Measurements from ENCODE around the gene TTLL5. TPM values are rescaled to one million over a fixed set of nuclear protein-coding genes. Genes with fewer than 3 reads are reported as not detected.

The TTLL5 gene
- total RNA-seq, 4 donors from 2014 or later, result 15.7 to 46.2 (median 24.1) TPM

GRCh38 chr14:75910048-75910447, 249.0 kb downstream of the TTLL5 start:
- TF ChIP-seq CTCF (IDR thresholded peaks at IDR 0.05; ENCODE audit: low read depth), result no peak

GRCh38 chr14:75911883-75912282, 250.8 kb downstream of the TTLL5 start:
- TF ChIP-seq CTCF (IDR thresholded peaks at IDR 0.05; ENCODE audit: low read depth), result no peak

DNA sequence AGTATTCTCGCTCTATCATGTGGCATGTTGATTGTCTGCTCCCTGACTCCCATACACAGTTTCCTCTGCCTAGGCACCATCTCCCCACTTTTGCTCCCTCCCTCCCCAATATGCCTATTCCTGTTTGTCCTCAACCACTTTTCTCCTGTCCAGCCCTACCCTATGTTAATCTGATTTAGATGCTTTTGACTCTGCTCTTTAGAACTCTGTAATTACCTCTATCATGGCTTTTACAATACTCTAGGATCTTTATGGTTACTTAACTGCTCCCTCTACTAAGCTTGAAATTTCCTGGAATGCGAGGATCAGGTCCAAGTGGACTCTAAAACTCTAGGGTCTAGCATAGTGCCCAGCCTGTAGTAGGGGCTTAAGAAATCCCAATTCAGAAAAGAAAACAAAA, 252.1 kb downstream of the TTLL5 start:
- TF ChIP-seq CTCF (IDR thresholded peaks at IDR 0.05; ENCODE audit: low read depth), result no peak

DNA sequence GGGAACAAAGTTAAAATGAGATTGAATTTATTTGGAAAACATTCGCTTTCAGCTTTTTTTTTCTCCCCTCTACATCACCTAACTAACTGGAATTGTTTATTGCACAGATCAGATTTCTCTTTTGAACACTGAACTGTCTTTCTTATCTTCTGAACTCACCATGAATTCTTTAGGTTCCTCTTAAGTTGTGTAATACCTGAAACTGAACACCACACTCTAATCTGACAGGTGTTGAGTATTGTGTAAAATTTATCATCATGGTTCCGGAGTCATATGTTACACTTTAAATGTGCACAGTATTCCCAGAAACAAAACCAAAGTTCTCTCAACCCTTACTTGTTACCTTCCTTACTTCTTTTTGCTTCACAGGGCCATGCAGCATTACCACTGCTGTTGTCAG, 254.0 kb downstream of the TTLL5 start:
- TF ChIP-seq CTCF (IDR thresholded peaks at IDR 0.05; ENCODE audit: low read depth), result no peak

- TF ChIP-seq CTCF (IDR thresholded peaks at IDR 0.05; ENCODE audit: low read depth), result no peak
Measured at GRCh38 chr14:75917322-75917945, 256.4 kb downstream of the TTLL5 start.

DNA sequence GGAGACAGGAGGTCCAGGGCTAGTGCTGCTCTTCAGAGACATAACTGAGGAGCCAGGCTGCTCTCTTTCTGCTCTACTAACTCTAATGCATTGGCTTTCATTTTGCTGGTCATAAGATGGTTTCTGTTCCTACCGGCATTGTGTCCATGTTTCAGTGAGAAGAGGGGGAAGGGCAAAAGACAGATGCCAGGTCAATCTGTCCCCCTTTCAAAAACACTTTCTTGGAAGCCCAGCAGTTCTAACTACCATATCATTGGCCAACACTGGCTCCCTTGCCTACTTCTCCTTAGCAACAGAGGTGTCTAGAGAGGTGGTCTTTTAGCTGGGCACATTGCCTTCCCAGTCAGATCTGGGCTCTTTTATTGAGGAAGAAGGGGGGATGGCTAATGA, 256.9 kb downstream of the TTLL5 start:
- TF ChIP-seq CTCF (IDR thresholded peaks at IDR 0.05; ENCODE audit: low read depth), result no peak

GRCh38 chr14:75926431-75927115, 265.5 kb downstream of the TTLL5 start:
- no peak for TF ChIP-seq CTCF (IDR thresholded peaks at IDR 0.05; ENCODE audit: low read depth)

Measured in subcutaneous adipose tissue (tissue), 4 donors.